RWPE1 (cell line): ENCODE data around the gene GALNTL6.

Experiments
- CTCF ChIA-PET: fragments of 350-600 bp; sonication (Branson Sonifier 250); formaldehyde crosslinking; extraction: SDS; loops from one replicate; lab custom pipeline; 2021; lab: Yijun Ruan, JAX
- POLR2A ChIA-PET: fragments of 400-600 bp; formaldehyde crosslinking; extraction: SDS; loops from one replicate; lab custom pipeline; 2020; ENCODE audit warnings: antibody characterized with exemption; ENCODE audit not compliant: low non-redundant PET; lab: Yijun Ruan, JAX
- DNase-seq: peaks from one replicate; pipeline ENCODE4 v3.0.0; 2012; ENCODE audit warnings: low spot score
- H3K27ac ChIP-seq: fragments of 450-650 bp; 2 replicates; pipeline ENCODE4 v1.5.1; 2017
- TF ChIP-seq, protein P1 (sequence below): fragments of 450-650 bp; conservative IDR thresholded peaks from 2 replicates; pipeline ENCODE4 v1.5.1; 2017; ENCODE audit warnings: low read depth, mild to moderate bottlenecking

Gene GALNTL6

DNA sequence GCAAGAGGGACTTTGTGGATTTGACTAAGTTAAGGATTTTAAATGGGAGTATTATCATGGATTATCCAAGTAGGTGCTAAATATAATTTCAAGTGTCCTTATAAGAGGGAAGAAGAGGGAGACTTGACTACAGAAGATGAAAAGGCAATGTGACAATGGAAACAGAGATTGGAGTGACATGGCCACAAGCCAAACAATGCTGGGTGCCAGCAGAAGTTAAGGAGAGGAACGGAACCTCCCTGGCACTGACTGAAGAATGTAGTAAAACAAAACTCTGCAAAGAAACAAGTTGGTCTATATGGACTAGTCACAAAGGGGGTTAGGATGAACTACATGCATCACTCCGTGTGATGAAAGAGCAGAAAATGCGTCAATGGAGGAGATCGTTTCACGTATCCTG, 959.6 kb downstream of the GALNTL6 start:
- ChIA-PET POLR2A (no interaction called here), CTCF (no interaction called here)
- H3K27ac ChIP-seq, result no peak overlapping the region
- TF ChIP-seq, protein P1, sequence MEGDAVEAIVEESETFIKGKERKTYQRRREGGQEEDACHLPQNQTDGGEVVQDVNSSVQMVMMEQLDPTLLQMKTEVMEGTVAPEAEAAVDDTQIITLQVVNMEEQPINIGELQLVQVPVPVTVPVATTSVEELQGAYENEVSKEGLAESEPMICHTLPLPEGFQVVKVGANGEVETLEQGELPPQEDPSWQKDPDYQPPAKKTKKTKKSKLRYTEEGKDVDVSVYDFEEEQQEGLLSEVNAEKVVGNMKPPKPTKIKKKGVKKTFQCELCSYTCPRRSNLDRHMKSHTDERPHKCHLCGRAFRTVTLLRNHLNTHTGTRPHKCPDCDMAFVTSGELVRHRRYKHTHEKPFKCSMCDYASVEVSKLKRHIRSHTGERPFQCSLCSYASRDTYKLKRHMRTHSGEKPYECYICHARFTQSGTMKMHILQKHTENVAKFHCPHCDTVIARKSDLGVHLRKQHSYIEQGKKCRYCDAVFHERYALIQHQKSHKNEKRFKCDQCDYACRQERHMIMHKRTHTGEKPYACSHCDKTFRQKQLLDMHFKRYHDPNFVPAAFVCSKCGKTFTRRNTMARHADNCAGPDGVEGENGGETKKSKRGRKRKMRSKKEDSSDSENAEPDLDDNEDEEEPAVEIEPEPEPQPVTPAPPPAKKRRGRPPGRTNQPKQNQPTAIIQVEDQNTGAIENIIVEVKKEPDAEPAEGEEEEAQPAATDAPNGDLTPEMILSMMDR, result no peak
- no peak for DNase-seq

DNA sequence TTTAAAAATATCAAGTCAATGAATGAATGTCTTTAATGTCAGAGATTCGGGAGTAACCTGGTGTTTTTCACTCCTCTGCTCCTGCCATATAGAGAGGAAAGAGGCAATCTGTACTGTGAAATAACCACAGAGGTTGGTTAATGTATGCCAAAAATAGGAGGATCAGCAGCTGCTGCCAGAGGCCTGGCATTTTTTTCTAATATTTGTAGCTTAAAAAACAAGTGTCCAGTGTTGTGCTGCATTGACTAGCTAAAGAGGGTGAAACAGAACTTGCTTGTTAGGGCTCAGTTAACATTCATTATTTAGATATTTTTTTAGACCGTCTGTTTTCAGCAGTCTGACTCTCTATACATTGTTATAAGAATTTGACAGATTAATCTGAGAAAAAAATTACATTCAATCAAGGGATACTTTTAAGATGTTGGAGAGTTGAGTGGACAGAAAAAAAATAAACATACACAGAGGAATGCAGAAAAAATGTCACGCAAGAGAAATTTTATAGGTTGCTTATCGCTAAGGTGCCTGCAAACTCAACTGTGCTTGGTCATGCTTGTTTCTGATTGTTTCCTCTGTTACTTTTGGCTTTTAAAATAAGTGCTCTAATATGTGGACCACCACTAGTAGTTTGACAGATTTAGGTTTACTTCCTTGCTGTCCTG, 963.1 kb downstream of the GALNTL6 start:
- H3K27ac ChIP-seq, result no peak overlapping the region
- no peak for DNase-seq
- CTCF ChIA-PET, result no interaction called here
- POLR2A ChIA-PET, result no interaction called here
- TF ChIP-seq, protein P1, result no peak

DNA sequence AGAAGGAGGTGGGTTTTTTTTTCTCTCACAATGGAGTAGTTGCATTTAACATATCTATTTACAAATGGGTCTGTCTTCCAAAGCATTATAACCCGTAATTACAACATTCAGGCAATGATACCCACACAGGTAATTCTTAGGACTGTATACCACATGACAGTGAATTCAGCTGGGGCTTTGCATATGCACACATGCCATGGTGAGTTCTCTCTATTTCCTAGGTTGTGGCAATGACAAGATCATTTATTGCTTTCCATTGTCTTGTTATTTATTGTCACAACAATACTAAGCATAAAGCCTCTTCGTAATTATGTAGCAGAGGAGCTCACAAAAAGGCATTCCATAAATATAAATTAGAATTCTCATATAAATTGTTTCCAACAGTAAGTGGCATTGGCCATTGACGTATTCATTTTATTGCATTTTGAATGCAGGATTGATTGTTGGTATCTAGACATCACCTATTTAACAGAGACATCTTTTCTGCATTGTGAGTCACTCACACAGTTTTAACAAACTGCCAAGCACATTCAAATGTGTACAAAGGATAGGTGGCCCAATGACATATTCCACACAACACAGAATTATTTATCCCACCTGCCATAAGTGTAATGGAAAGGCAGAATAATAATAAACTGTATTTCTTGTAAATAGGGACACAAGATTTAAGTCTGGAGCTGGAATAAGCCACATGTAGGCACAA, 964.7 kb downstream of the GALNTL6 start:
- TF ChIP-seq, protein P1, result no peak
- H3K27ac ChIP-seq, result no peak overlapping the region
- ChIA-PET POLR2A (no interaction called here), CTCF (interaction anchor here (0.7 kb wide), 1 partner anchor 12 kb away, joined by 3 read pairs; no protein-coding TSS in a partner anchor)
- DNase-seq, result no peak

DNA sequence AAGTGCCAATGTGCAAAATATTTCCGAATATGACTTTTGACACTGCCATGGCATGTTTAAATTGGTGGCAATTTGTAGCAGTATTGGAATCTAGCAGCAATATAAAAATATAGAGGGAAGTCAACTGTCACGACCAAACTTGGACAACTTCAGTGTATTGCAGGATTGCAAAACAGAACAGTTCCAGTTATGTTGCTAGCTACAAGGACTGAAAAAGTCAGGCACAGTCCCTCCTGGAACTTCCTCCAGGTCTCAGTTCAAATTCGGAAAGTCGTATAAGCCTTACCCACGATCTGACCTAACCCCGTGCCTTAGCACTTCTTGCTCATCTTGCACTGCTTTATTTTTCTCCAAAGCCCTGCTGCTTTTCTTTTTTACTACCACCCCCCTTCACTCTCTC, 965.4 kb downstream of the GALNTL6 start:
- CTCF ChIA-PET, result no interaction called here
- no peak overlapping the region for H3K27ac ChIP-seq
- POLR2A ChIA-PET, result no interaction called here
- no peak for DNase-seq
- TF ChIP-seq, protein P1, result no peak

DNA sequence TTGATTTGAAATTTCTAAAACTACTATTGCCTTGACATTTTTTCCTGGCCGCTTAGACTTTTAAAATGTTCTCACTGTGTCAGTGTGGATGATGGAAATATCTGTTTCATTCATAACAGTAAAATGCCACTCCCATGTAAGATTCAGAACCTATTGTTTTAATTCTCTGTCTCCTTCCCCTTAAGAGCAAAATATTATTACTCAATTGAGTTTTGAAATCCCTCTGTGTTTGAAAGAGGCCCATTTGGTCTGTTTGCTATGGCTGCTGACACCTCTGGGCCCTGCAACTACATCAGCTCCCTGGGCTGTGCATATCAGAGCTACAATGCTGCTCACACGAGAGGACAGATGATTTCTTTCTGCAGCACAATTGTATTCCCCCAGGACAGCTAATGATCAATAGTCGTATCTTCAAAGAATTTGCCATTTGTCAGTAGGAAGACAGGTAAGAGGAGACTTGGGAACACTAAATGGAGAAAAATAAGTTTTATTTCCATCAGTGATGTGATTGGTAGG, 967.4 kb downstream of the GALNTL6 start:
- H3K27ac ChIP-seq, result no peak overlapping the region
- CTCF ChIA-PET, result no interaction called here
- TF ChIP-seq, protein P1, result no peak
- DNase-seq, result no peak
- POLR2A ChIA-PET, result no interaction called here

DNA sequence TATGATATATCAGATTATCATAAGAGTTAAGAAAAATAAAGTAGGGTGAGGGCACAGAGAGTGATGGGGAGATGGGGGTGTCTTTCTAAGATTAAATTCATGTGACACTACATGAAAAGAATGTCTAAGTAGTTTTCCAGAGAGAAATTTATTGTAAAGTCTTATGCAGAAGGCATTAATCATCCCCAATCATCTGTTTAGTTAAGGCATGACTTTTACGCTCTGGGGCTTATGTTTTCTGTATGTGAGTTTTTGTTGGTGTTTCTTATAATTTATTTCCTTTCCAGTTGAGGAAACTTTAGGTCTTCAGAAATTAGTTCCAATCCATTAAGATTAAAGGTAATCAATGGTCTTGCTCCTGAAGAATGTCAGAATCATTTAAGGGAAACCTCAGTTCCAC, 972.4 kb downstream of the GALNTL6 start:
- ChIA-PET POLR2A (no interaction called here), CTCF (no interaction called here)
- TF ChIP-seq, protein P1, result no peak
- DNase-seq, result no peak
- H3K27ac ChIP-seq, result no peak overlapping the region
